Astrocyte of the spinal cord (primary cell): ENCODE data around the gene DOCK10.

ENCODE experiments used
- DNase-seq: peaks from one replicate; pipeline ENCODE4 v3.0.0; 2011; ENCODE audit warnings: low read depth, low spot score
- H3K4me3 ChIP-seq: 2 replicates; pipeline ENCODE4 v1.5.1; 2011; ENCODE audit warnings: low read depth, mild to moderate bottlenecking, low read length, moderate library complexity
- in situ Hi-C: cut with HindIII; loops from 2 replicates; pipeline ENCODE4 v1.10.0; 2017; ENCODE audit warnings: low sequenced_read_pairs
- TF ChIP-seq, protein P1 (sequence below): IDR thresholded peaks from 2 replicates; pipeline ENCODE4 v1.5.1; 2012; ENCODE audit warnings: low read depth, mild to moderate bottlenecking, low read length, inconsistent platforms

The DOCK10 gene

DNA sequence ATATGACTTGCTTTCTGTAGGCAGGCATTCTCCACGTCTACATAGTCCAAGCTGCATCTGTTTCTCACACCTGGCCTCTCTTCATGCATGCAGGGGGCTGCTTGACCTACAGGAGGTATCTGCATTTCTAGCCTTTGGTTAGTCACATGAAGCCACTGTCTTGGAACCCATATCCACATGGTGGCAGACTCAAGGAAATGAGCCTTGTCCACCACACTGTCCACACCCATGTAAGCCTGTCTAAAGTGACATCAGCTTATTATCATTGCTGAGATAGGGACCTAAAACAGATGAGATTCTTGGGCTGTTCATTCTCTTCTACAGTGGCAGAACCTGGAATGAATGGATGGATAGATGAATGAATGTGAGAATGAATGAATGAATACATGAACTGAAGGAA, 160.4 kb downstream of the DOCK10 start:
- TF ChIP-seq, protein P1, sequence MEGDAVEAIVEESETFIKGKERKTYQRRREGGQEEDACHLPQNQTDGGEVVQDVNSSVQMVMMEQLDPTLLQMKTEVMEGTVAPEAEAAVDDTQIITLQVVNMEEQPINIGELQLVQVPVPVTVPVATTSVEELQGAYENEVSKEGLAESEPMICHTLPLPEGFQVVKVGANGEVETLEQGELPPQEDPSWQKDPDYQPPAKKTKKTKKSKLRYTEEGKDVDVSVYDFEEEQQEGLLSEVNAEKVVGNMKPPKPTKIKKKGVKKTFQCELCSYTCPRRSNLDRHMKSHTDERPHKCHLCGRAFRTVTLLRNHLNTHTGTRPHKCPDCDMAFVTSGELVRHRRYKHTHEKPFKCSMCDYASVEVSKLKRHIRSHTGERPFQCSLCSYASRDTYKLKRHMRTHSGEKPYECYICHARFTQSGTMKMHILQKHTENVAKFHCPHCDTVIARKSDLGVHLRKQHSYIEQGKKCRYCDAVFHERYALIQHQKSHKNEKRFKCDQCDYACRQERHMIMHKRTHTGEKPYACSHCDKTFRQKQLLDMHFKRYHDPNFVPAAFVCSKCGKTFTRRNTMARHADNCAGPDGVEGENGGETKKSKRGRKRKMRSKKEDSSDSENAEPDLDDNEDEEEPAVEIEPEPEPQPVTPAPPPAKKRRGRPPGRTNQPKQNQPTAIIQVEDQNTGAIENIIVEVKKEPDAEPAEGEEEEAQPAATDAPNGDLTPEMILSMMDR = no peak
- H3K4me3 ChIP-seq = no peak overlapping the region
- DNase-seq = peak; percentile 23
- in situ Hi-C loops = no loop called here

DNA sequence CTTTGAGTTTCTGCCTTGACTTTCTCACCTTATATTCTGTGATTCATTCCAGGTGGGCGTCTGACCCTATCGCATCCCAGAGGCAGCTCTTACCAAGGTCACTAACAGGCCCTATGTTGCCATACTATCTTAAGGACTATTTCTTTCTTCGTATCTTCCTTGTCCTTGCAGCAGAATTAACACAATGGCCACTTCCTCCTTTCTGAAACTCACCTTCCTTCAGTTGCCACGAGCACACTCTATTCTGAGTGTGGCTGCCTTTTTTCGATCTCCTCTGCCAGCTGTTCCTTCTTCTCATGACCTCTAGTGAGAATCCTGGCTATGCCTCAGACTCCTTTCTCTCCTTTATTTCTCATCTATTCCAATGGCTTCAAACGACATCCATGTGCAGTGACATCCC, 165.7 kb downstream of the DOCK10 start:
- TF ChIP-seq, protein P1 = no peak
- in situ Hi-C loops = no loop called here
- no peak for DNase-seq
- no peak overlapping the region for H3K4me3 ChIP-seq

DNA sequence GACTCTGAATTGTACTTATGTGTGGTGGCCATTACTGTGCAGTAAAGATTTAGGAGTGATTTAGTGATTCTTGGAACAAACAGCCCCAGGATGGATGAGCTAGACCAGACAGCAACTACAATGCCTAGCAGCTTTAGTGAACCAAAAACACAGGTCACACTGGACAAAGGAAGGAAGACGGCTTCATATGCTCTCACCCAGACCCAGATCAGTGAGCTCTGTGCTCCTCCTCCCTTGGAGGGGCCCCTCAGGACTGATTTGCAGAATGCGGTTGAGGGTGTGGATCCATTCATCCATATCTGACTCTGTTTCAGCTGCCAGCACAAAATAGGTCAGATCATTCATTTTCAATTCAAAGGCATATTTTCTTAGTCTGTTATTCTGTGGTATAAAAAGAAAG, 166.4 kb downstream of the DOCK10 start:
- H3K4me3 ChIP-seq = no peak overlapping the region
- no peak for DNase-seq
- in situ Hi-C loops = no loop called here
- TF ChIP-seq, protein P1 = no peak

DNA sequence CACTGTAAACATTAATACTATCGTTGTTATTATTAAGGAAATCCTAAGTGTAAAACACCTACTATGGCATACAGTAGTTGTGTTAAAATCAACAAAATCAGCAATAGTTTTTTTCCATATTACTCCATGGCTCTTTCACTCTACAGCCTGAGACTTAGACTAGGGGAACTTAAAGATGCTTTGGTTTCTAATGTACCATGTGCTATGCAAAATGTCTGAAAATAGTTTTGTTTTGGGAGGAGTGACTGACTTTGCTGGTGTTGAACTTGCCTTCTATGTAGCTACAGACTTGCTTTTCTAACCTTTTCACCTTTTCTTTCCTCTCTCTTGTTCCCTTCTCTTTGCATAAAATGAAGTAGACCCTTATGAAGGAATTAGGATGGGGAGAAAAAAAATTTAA, 167.1 kb downstream of the DOCK10 start:
- TF ChIP-seq, protein P1 = no peak
- no peak for DNase-seq
- in situ Hi-C loops = no loop called here
- H3K4me3 ChIP-seq = no peak overlapping the region

DNA sequence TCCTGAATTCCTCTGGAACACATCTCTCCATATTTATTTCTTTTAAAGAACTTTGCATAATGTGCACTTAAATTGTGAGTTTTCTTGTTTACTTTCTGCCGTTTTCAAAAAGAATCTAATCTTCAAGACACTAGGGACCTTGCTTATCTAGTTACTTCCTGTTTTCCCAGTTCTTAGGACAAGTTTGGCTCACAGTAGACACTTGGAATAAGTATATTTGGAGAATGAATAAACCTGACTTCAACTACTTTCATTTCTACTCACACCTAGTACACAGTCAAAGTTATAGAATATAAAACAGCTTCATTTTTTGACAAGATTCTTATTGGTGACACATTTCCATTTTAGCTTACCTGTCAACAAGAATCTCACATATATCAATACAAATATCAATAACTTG, 170.5 kb downstream of the DOCK10 start:
- no peak overlapping the region for H3K4me3 ChIP-seq
- in situ Hi-C loops = no loop called here
- DNase-seq = no peak
- TF ChIP-seq, protein P1 = no peak

DNA sequence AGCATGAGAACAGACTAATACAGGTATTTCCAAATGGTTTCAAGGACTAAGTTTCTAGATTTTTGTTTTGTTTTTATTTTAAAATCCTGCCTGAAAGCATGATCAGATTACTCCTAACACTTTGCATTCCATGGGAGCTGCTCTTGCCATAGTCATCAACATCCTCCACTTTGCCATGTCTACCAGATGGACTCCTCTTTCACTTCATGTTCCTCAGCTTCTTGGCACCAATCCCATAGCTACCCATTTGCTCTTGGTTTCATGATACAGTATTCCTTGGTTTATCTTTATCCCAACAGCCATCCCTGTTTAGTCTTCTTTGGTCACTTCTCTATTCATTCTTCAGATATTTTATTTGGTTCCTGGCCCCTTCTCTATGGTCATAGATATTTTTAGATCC, 171.9 kb downstream of the DOCK10 start:
- in situ Hi-C loops = no loop called here
- DNase-seq = peak; percentile 24
- no peak overlapping the region for H3K4me3 ChIP-seq
- TF ChIP-seq, protein P1 = no peak
